ENCODE measurements around the gene CDH4. TPM values are rescaled to one million over a fixed set of nuclear protein-coding genes. Genes with fewer than 3 reads are reported as not detected.

Gene CDH4
- total RNA-seq, 1 donor from 2014 or later, result 2.9 TPM

GRCh38 chr20:61922936-61923335, 670.9 kb downstream of the CDH4 start:
- H3K27ac Mint-ChIP-seq, result peak overlapping the region; percentile 51
- H3K4me3 ChIP-seq, result no peak overlapping the region
- no peak overlapping the region for H3K4me3 Mint-ChIP-seq
- H2AFZ ChIP-seq (replicated peaks), result no peak overlapping the region
- H3K9ac ChIP-seq, result no peak overlapping the region
- H4K20me1 ChIP-seq (ENCODE audit: low read depth), result no peaks in the 10 kb centered on the region
- no peak overlapping the region for H3K4me2 ChIP-seq
- TF ChIP-seq CTCF (IDR thresholded peaks at IDR 0.05) (no peak), EZH2phosphoT487 (IDR thresholded peaks at IDR 0.05) (no peak), EZH2 (IDR thresholded peaks at IDR 0.05) (no peak)
- H3K36me3 ChIP-seq, result no peaks in the 10 kb centered on the region
- peaks cover 6% of the 10 kb centered on the region for H3F3A ChIP-seq (ENCODE audit: low read depth)
- H3K27ac ChIP-seq, result no peak overlapping the region
- no peaks in the 10 kb centered on the region for H3K36me3 Mint-ChIP-seq
- peaks cover 2% of the 10 kb centered on the region for H3K4me1 Mint-ChIP-seq
- no peaks in the 10 kb centered on the region for H3K9me3 Mint-ChIP-seq
- H3K27me3 ChIP-seq, result no peaks in the 10 kb centered on the region
- H3K9me3 ChIP-seq (ENCODE audit: low read depth), result no peaks in the 10 kb centered on the region
- H3K27me3 Mint-ChIP-seq (ENCODE audit: insufficient read depth, low read depth), result peaks cover 2% of the 10 kb centered on the region
- H3K79me2 ChIP-seq (ENCODE audit: low read depth), result no peaks in the 10 kb centered on the region
- DNase-seq (ENCODE audit: low spot score), result no peak
- H3K4me1 ChIP-seq, result no peaks in the 10 kb centered on the region

GRCh38 chr20:61923371-61924166, 671.5 kb downstream of the CDH4 start:
- no peak overlapping the region for H3K4me3 Mint-ChIP-seq
- no peaks in the 10 kb centered on the region for H4K20me1 ChIP-seq (ENCODE audit: low read depth)
- DNase-seq (ENCODE audit: low spot score), result no peak
- no peak for TF ChIP-seq CTCF (IDR thresholded peaks at IDR 0.05)
- TF ChIP-seq EZH2 (IDR thresholded peaks at IDR 0.05), result no peak
- TF ChIP-seq EZH2phosphoT487 (IDR thresholded peaks at IDR 0.05), result no peak
- H3K27me3 Mint-ChIP-seq (ENCODE audit: insufficient read depth, low read depth), result peaks cover 2% of the 10 kb centered on the region
- H3K4me1 Mint-ChIP-seq, result peaks cover 2% of the 10 kb centered on the region
- H3F3A ChIP-seq (ENCODE audit: low read depth), result peaks cover 6% of the 10 kb centered on the region
- H3K36me3 ChIP-seq, result no peaks in the 10 kb centered on the region
- no peaks in the 10 kb centered on the region for H3K9me3 ChIP-seq (ENCODE audit: low read depth)
- H3K9me3 Mint-ChIP-seq, result peaks cover 1% of the 10 kb centered on the region
- H3K36me3 Mint-ChIP-seq, result peaks cover 1% of the 10 kb centered on the region
- H3K27ac Mint-ChIP-seq, result no peak overlapping the region
- no peaks in the 10 kb centered on the region for H3K4me1 ChIP-seq
- H3K4me2 ChIP-seq, result no peak overlapping the region
- no peak overlapping the region for H2AFZ ChIP-seq (replicated peaks)
- H3K4me3 ChIP-seq, result no peak overlapping the region
- no peaks in the 10 kb centered on the region for H3K27me3 ChIP-seq
- H3K9ac ChIP-seq, result no peak overlapping the region
- H3K79me2 ChIP-seq (ENCODE audit: low read depth), result no peaks in the 10 kb centered on the region
- no peak overlapping the region for H3K27ac ChIP-seq

- Histone ChIP-seq H2AFZ (replicated peaks) (no peak overlapping the region), H4K20me1 (ENCODE audit: low read depth) (no peaks in the 10 kb centered on the region), H3K79me2 (ENCODE audit: low read depth) (no peaks in the 10 kb centered on the region), H3K4me3 (no peak overlapping the region), H3K9me3 (ENCODE audit: low read depth) (no peaks in the 10 kb centered on the region), H3F3A (ENCODE audit: low read depth) (peaks cover 6% of the 10 kb centered on the region), H3K4me1 (no peaks in the 10 kb centered on the region), H3K36me3 (no peaks in the 10 kb centered on the region), H3K9ac (no peak overlapping the region), H3K27me3 (no peaks in the 10 kb centered on the region), H3K27ac (no peak overlapping the region), H3K4me2 (no peak overlapping the region)
- DNase-seq (ENCODE audit: low spot score), result no peak
- Mint-ChIP-seq H3K4me1 (peaks cover 2% of the 10 kb centered on the region), H3K4me3 (no peak overlapping the region), H3K27me3 (ENCODE audit: insufficient read depth, low read depth) (peaks cover 2% of the 10 kb centered on the region), H3K9me3 (peaks cover 3% of the 10 kb centered on the region), H3K36me3 (peaks cover 3% of the 10 kb centered on the region), H3K27ac (no peak overlapping the region)
- no peak for TF ChIP-seq EZH2 (IDR thresholded peaks at IDR 0.05)
- no peak for TF ChIP-seq EZH2phosphoT487 (IDR thresholded peaks at IDR 0.05)
- TF ChIP-seq CTCF (IDR thresholded peaks at IDR 0.05), result no peak
Observed at GRCh38 chr20:61924211-61924857, 672.3 kb downstream of the CDH4 start.

Data from neural progenitor cell (in vitro differentiated cells).